Panc1 (cell line): Measurements from ENCODE around the gene GSS. TPM values are rescaled to one million over a fixed set of nuclear protein-coding genes. Genes with fewer than 3 reads are reported as not detected.

Experiments
- ATAC-seq: fragments of 200-7000 bp; cut with Tn5 transposase; 2 replicates; pipeline ENCODE4 v1.9.1; 2020; ENCODE audit warnings: mild to moderate bottlenecking, moderate library complexity
- BruUV-seq: library from RNA; stranded (reverse); fragments of 400-500 nt; replicated peaks from 2 replicates; lab custom pipeline; 2021; lab: Mats Ljungman, UMichigan
- CTCF ChIA-PET: fragments of 300-600 bp; sonication (Branson Sonifier 250); formaldehyde crosslinking; loops from one replicate; lab custom pipeline; 2022; ENCODE audit warnings: antibody characterized with exemption; lab: Charles Lee
- POLR2A ChIA-PET: fragments of 300-600 bp; sonication (Branson Sonifier 250); formaldehyde crosslinking; loops from one replicate; lab custom pipeline; 2022; ENCODE audit warnings: antibody characterized with exemption; lab: Charles Lee
- DNase-seq: peaks from one replicate; pipeline ENCODE4 v3.0.0-alpha.2; 2010; ENCODE audit warnings: low read depth, low spot score
- H3K27ac ChIP-seq: 2 replicates; pipeline ENCODE4 v1.5.1; 2011; ENCODE audit warnings: mild to moderate bottlenecking, low read length, inconsistent platforms
- H3K27me3 ChIP-seq: fragments of 200-500 bp; sonication (Bioruptor generic); 2 replicates; pipeline ENCODE4 v1.6.0; 2014; ENCODE audit warnings: low read length, inconsistent platforms; ENCODE audit not compliant: control insufficient read depth, insufficient read depth
- H3K36me3 ChIP-seq: fragments of 200-500 bp; sonication (Bioruptor generic); 2 replicates; pipeline ENCODE4 v1.5.1; 2014; ENCODE audit warnings: inconsistent platforms, mild to moderate bottlenecking, low read length, moderate library complexity; ENCODE audit not compliant: control insufficient read depth, insufficient read depth
- H3K4me1 ChIP-seq: 2 replicates; pipeline ENCODE4 v1.5.1; 2011; ENCODE audit warnings: inconsistent platforms, mild to moderate bottlenecking, low read length, moderate library complexity; ENCODE audit not compliant: control insufficient read depth, insufficient read depth
- H3K4me3 ChIP-seq, 2 experiments: 2 replicates each; pipeline ENCODE4 v1.5.1; 2011 to 2012; ENCODE audit warnings: low read depth in 2 of 2, low read length in 2 of 2, mild to moderate bottlenecking in 2 of 2, inconsistent platforms in 1 of 2, moderate library complexity in 1 of 2
- H3K9me3 ChIP-seq: fragments of 200-500 bp; sonication (Bioruptor generic); 2 replicates; pipeline ENCODE4 v1.5.1; 2014; ENCODE audit warnings: low read depth, mild to moderate bottlenecking, inconsistent platforms, low read length, moderate library complexity; ENCODE audit not compliant: control insufficient read depth, insufficient read depth
- CTCF ChIP-seq: fragments of 450-650 bp; IDR thresholded peaks from 2 replicates; pipeline ENCODE4 v1.5.1; 2017; ENCODE audit warnings: mild to moderate bottlenecking
- POLR2AphosphoS5 ChIP-seq: IDR thresholded peaks from 2 replicates; pipeline ENCODE4 v1.6.1; 2012; ENCODE audit warnings: mild to moderate bottlenecking, low read depth, low read length, moderate library complexity
- REST ChIP-seq, 2 experiments: IDR thresholded peaks; 2 replicates each; pipeline ENCODE4 v1.6.1; 2011 to 2012; ENCODE audit warnings: low read depth in 2 of 2, control low read depth in 1 of 2, low read length in 1 of 2, mild to moderate bottlenecking in 1 of 2, moderate library complexity in 1 of 2; ENCODE audit not compliant: insufficient read depth in 1 of 2
- SIN3A ChIP-seq: IDR thresholded peaks from 2 replicates; pipeline ENCODE4 v1.6.1; 2012; ENCODE audit warnings: low read depth, mild to moderate bottlenecking, low read length, moderate library complexity, borderline replicate concordance; ENCODE audit not compliant: insufficient read depth
- TCF7L2 ChIP-seq: IDR thresholded peaks from 2 replicates; pipeline ENCODE4 v1.6.1; 2011; ENCODE audit warnings: mild to moderate bottlenecking, low read depth, low read length, inconsistent platforms
- in situ Hi-C: cut with HindIII; loops from 2 replicates; pipeline ENCODE4 v1.10.0; 2016; ENCODE audit warnings: low sequenced_read_pairs, low pct_unique_long_range_greater_than_20kb
- intact Hi-C: fragments of 100-400 bp; cut with micrococcal nuclease; formaldehyde crosslinking; loops from one replicate; pipeline ENCODE4 v1.10.0; 2022; ENCODE audit not compliant: unreplicated experiment
- total RNA-seq: library from RNA; stranded (reverse); gene quantifications from one replicate; pipeline ENCODE4 v1.2.1, GENCODE V29; 2021; ENCODE audit not compliant: unreplicated experiment

GSS gene
- total RNA-seq, 1 experiment from 2014 or later = 64.8 TPM

- in situ Hi-C loops = no loop called here
- BruUV-seq = no TSS peak
- POLR2A ChIA-PET = no interaction called here
Measured at GRCh38 chr20:34951252-34951651, 4.4 kb downstream of the GSS start.

GRCh38 chr20:34949120-34949519 is 6.5 kb downstream of the GSS start:
- H3K27ac ChIP-seq = no peak overlapping the region
- CTCF ChIA-PET = no interaction called here

More at GRCh38 chr20:34951252-34951651, 4.4 kb downstream of the GSS start:
- no peaks in the 10 kb centered on the region for H3K9me3 ChIP-seq
- CTCF ChIA-PET = no interaction called here
- no peaks in the 10 kb centered on the region for H3K27me3 ChIP-seq
- TF ChIP-seq TCF7L2 = no peak
- no peak for TF ChIP-seq CTCF
- no peak for TF ChIP-seq POLR2AphosphoS5
- no peak for TF ChIP-seq REST (IDR thresholded peaks at IDR 0.05; ENCODE audit: insufficient read depth in 1 of 2, low read depth in 2 of 2, low read length in 1 of 2)
- intact Hi-C loops = no loop called here
- ATAC-seq (no peak), DNase-seq (no peak)
- peaks cover 6% of the 10 kb centered on the region; the same call in 1 of the 2 replicates for H3K36me3 ChIP-seq
- H3K4me1 ChIP-seq = peaks cover 8% of the 10 kb centered on the region
- no peak overlapping the region for H3K4me3 ChIP-seq
- no peak overlapping the region for H3K27ac ChIP-seq

More at GRCh38 chr20:34949120-34949519, 6.5 kb downstream of the GSS start:
- POLR2A ChIA-PET = no interaction called here
- Histone ChIP-seq H3K36me3 (peaks cover 6% of the 10 kb centered on the region), H3K4me1 (no peaks in the 10 kb centered on the region), H3K9me3 (no peaks in the 10 kb centered on the region), H3K4me3 (no peak overlapping the region), H3K27me3 (no peaks in the 10 kb centered on the region)
- in situ Hi-C loops = no loop called here
- DNase-seq (no peak), ATAC-seq (no peak)
- no TSS peak for BruUV-seq
- TF ChIP-seq CTCF (no peak), TCF7L2 (no peak), SIN3A (no peak), REST (IDR thresholded peaks at IDR 0.05; ENCODE audit: insufficient read depth in 1 of 2, low read depth in 2 of 2, low read length in 1 of 2) (no peak), POLR2AphosphoS5 (no peak)
- intact Hi-C loops = no loop called here
